T-helper 1 cell treated with Interleukin-12 subunit alpha and Interleukin-12 subunit beta and Interleukin-4 antibody, amounts not matched to agents 30 μg/mL and 1 μg/mL, for 36 hours (primary cell): Measurements from ENCODE around the gene KIF3C.
"Not testable (repeated sequence)": the region's sequence is repeated elsewhere in the genome, so short reads cannot be mapped to it uniquely, and the experiment has no call there.

Source experiments
- H3K27ac Mint-ChIP-seq: one replicate; pipeline ENCODE4 v1.8.0; 2021; ENCODE audit warnings: mild to moderate bottlenecking, mixed read lengths
- H3K27me3 Mint-ChIP-seq: one replicate; pipeline ENCODE4 v1.8.0; 2021; ENCODE audit warnings: low read depth, mixed read lengths
- H3K36me3 Mint-ChIP-seq: one replicate; pipeline ENCODE4 v1.8.0; 2021; ENCODE audit warnings: low read depth, mixed read lengths
- H3K4me1 Mint-ChIP-seq: one replicate; pipeline ENCODE4 v1.8.0; 2021; ENCODE audit warnings: low read depth, mixed read lengths
- H3K4me3 Mint-ChIP-seq: one replicate; pipeline ENCODE4 v1.8.0; 2021; ENCODE audit warnings: mild to moderate bottlenecking, moderate library complexity, mixed read lengths
- H3K9me3 Mint-ChIP-seq: one replicate; pipeline ENCODE4 v1.8.0; 2021; ENCODE audit warnings: mixed read lengths

Gene KIF3C

DNA sequence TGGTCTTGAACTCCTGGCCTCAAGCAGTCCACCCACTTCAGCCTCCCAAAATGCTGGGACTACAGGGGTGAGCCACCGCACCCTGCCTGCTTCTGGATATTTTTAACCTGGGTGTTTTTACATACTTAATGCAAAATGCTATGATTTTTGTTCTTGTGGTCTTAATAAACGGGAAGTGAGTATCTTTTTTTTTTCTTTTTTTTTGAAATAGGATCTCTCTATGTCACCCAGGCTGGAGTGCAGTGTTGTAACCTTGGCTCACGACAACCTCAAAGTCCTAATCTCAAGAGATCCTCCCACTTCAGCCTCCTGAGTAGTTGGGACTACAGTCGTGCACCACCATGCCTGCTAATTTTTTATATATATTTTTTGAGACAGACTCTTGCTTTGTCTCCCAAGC is 84.8 kb downstream of the KIF3C start:
- no peaks in the 10 kb centered on the region for H3K4me1 Mint-ChIP-seq
- H3K9me3 Mint-ChIP-seq, result no peaks in the 10 kb centered on the region
- no peak overlapping the region for H3K27ac Mint-ChIP-seq
- H3K27me3 Mint-ChIP-seq, result peaks cover 13% of the 10 kb centered on the region
- H3K36me3 Mint-ChIP-seq, result no peaks in the 10 kb centered on the region
- H3K4me3 Mint-ChIP-seq, result no peak overlapping the region

DNA sequence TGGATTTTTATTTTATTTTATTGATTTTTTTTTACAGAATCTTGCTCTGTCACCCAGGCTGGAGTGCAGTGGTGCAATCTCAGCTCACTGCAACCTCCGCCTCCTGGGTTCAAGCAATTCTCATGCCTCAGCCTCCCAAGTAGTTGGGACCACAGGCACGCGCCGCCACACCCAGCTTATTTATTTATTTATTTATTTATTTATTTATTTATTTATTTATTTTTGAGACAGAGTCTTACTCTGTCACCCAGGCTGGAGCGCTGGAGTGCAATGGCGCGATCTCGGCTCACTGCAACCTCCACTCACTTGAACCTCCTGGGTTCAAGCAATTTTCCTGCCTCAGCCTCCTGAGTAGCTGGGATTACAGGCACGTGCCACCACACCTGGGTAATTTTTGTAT is 86.0 kb downstream of the KIF3C start:
- H3K27me3 Mint-ChIP-seq, result peaks cover 13% of the 10 kb centered on the region
- not testable (repeated sequence) for H3K27ac Mint-ChIP-seq, H3K36me3 Mint-ChIP-seq, H3K4me1 Mint-ChIP-seq, H3K4me3 Mint-ChIP-seq, H3K9me3 Mint-ChIP-seq

DNA sequence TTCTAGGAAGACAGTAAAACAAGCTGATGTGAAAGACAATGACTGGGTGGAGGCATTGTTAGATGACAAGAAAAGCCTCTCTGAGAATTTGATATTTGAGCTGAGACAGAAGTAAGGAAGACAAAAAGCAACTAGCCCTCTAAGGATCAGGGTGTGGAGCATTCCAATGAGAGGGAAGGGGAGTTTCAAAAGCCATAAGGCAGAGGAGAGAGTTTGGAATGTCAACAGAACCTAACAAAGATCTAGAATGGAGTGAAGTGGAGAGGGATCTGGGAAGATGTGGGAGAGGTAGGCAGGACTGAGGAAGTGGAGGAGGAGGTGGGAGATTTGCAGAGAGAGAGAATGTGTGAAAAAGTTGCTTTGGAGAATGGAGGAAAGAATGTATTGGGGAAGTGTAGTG is 86.7 kb downstream of the KIF3C start:
- Mint-ChIP-seq H3K9me3 (no peaks in the 10 kb centered on the region), H3K4me1 (no peaks in the 10 kb centered on the region), H3K27me3 (peaks cover 13% of the 10 kb centered on the region), H3K4me3 (no peak overlapping the region), H3K36me3 (no peaks in the 10 kb centered on the region), H3K27ac (no peak overlapping the region)

DNA sequence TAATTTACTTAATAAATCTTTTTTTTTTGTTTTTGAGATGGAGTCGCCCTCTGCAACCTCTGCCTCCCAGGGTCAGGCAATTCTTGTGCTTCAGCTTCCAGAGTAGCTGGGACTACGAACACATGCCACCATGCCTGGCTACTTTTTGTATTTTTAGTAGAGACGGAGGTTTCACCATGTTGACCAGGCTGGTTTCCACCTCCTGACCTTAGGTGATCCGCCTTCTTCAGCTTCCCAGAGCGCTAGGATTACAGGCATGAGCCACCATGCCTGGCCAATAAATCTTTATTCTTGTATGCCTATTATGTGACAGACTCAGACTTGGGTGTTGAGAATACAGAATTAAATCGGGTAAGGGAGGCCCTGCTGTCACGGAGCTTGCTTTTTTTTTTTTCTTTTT is 87.3 kb downstream of the KIF3C start:
- H3K4me1 Mint-ChIP-seq, result no peaks in the 10 kb centered on the region
- H3K27me3 Mint-ChIP-seq, result peaks cover 13% of the 10 kb centered on the region
- H3K4me3 Mint-ChIP-seq, result no peak overlapping the region
- H3K9me3 Mint-ChIP-seq, result no peaks in the 10 kb centered on the region
- H3K36me3 Mint-ChIP-seq, result no peaks in the 10 kb centered on the region
- H3K27ac Mint-ChIP-seq, result no peak overlapping the region

DNA sequence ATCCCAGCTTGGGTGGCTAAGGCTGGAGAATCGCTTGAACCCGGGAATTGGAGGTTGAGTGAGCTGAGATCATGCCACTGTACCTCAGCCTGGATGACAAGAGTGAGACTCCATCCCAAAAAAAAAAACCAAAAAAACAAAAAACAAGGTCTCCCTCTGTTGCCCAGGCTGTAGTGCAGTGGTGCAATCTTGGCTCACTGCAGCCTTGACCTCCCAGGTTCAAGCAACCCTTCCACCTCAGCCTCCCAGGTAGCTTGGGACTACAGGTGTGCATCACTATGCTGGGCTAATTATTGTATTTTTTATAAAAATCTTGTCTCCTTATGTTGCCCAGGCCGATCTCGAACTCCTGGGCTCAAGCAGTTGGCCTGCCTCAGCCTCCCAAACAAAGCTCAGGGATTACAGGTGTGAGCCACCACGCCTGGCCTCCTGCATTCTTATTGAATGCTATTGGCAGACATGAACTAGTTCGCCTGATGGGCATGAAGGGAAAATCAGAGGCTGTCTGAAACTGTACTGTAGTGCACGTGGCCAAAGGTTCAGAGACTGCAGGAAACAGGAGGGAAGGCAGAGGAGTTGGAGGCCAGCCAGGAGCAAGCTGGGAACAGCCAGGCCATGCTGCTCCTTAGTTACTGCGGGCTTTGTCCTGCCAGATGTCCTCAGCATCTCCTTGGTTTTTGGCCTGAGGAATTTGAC is 88.0 kb downstream of the KIF3C start:
- Mint-ChIP-seq H3K36me3 (no peaks in the 10 kb centered on the region), H3K9me3 (no peaks in the 10 kb centered on the region), H3K27ac (no peak overlapping the region), H3K4me3 (no peak overlapping the region), H3K4me1 (no peaks in the 10 kb centered on the region), H3K27me3 (peaks cover 13% of the 10 kb centered on the region)

DNA sequence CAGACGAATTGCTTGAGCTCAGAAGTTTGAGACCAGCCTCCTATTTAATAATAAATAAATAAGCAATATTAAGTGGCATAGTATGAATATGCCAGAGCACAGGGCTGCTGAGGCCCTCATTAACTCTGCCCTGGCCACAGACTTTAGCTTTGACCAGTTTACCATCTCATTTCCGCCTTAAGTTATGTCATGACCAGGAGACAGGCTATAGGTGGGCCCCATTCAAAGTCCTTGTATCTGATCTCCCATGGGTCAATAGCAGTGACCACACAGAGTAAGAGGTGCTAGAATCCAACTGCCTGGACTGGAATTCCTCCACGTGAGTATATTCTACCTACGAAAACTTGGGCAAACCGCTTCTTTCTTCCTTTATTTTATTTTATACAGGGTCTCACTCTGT is 90.6 kb downstream of the KIF3C start:
- no peak overlapping the region for H3K4me3 Mint-ChIP-seq
- H3K4me1 Mint-ChIP-seq, result no peaks in the 10 kb centered on the region
- H3K9me3 Mint-ChIP-seq, result no peaks in the 10 kb centered on the region
- H3K27me3 Mint-ChIP-seq, result peaks cover 8% of the 10 kb centered on the region
- H3K36me3 Mint-ChIP-seq, result no peaks in the 10 kb centered on the region
- H3K27ac Mint-ChIP-seq, result no peak overlapping the region

DNA sequence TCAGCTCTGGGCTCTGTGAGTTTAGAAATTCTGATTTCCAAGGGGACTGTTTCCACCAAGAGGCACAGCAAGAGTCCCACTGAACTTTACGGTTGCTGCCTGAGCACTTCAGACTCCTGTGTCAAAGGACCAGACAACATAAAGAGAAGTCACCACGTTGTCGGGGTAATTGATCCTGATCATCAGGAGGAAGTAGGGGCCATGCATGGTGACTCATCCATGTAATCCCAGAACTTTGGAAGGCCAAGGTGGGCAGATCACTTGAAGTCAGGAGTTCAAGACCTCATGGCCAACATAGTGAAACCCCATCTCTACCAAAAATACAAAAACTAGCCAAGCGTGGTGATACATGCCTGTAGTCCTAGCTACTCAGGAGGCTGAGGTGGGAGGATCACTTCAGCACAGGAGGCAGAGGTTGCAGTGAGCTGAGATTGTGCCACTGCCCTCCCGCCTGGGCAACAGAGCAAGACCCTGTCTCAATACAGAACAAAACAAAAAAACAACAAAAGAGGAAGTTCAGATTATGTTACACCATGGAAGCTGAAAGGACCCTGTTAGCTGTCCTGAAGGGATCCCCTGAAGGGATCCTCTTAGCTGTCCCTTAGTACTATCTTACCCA is 94.6 kb downstream of the KIF3C start:
- no peak overlapping the region for H3K27ac Mint-ChIP-seq
- H3K36me3 Mint-ChIP-seq, result no peaks in the 10 kb centered on the region
- no peaks in the 10 kb centered on the region for H3K9me3 Mint-ChIP-seq
- no peak overlapping the region for H3K4me3 Mint-ChIP-seq
- H3K27me3 Mint-ChIP-seq, result no peaks in the 10 kb centered on the region
- H3K4me1 Mint-ChIP-seq, result peaks cover 4% of the 10 kb centered on the region

DNA sequence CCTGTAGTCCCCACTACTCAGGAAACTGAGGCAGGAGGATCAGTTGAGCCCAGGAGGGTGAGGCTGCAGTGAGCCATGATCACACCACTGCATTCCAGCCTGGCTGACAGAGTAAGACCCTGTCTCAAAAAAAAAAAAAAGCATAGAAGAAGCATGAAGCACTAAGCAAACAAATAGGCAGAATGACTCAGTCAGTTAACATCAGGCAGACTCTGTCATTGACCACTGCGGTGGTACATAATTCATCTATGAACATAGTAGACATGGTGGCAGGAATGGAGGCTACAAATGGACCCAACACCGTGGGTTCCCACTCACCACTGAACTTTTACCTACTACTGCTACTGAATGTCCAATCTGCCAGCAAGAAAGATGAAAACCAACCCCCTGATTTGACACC is 96.4 kb downstream of the KIF3C start:
- Mint-ChIP-seq H3K4me3 (no peak overlapping the region), H3K27ac (no peak overlapping the region), H3K27me3 (no peaks in the 10 kb centered on the region)

DNA sequence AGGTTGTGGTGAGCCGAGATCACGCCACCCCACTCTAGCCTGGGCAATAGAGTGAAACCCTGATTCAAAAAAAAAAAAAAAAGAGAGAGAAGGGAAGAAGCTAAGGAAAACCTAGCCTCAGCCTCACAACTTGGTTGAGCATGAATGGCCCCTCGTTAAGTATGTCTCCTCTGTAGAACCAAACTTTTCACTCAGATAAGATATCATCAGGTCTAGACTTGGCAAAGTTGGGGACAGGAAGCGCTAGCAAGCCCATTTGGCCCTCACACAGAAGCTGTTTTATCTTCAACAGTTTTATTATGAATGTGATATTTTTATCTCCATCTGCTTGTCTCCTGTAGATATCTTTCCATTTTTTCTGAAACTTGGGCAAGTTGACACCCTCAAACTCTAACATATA is 100.5 kb downstream of the KIF3C start:
- no peak overlapping the region for H3K27ac Mint-ChIP-seq
- no peak overlapping the region for H3K4me3 Mint-ChIP-seq
- H3K4me1 Mint-ChIP-seq, result peaks cover 19% of the 10 kb centered on the region
- H3K9me3 Mint-ChIP-seq, result no peaks in the 10 kb centered on the region
- H3K27me3 Mint-ChIP-seq, result no peaks in the 10 kb centered on the region
- H3K36me3 Mint-ChIP-seq, result peaks cover 2% of the 10 kb centered on the region

More for the DNA sequence above, 96.4 kb downstream of the KIF3C start:
- H3K36me3 Mint-ChIP-seq, result no peaks in the 10 kb centered on the region
- H3K9me3 Mint-ChIP-seq, result no peaks in the 10 kb centered on the region
- H3K4me1 Mint-ChIP-seq, result peaks cover 5% of the 10 kb centered on the region

DNA sequence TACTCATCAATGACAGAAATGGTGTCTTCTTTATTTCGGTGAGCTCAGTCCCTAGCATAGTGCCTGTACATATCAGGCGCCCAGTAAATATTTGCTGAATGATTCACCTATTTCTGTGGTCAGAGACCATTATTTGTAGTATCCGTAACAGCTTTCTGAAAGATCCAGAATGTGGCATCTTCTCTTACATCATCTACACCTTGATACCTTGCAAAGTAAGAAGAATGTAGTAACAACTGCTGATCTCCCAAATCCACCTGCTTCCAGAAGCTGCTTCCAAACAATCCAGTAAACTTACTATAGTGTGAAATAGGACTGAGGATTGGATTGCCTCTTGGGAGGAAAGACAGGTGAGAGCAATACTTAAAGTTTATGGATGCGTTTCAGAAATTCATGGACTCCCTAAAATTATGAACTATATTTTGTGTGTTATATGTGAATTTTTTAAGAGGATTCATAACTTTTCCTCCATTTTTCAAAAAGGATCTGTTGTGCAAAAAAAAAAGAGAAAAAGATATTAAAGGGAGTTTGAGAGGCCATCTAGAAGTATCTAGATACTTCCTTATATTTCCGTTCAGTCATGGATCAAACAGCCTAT is 103.1 kb downstream of the KIF3C start:
- no peaks in the 10 kb centered on the region for H3K27me3 Mint-ChIP-seq

DNA sequence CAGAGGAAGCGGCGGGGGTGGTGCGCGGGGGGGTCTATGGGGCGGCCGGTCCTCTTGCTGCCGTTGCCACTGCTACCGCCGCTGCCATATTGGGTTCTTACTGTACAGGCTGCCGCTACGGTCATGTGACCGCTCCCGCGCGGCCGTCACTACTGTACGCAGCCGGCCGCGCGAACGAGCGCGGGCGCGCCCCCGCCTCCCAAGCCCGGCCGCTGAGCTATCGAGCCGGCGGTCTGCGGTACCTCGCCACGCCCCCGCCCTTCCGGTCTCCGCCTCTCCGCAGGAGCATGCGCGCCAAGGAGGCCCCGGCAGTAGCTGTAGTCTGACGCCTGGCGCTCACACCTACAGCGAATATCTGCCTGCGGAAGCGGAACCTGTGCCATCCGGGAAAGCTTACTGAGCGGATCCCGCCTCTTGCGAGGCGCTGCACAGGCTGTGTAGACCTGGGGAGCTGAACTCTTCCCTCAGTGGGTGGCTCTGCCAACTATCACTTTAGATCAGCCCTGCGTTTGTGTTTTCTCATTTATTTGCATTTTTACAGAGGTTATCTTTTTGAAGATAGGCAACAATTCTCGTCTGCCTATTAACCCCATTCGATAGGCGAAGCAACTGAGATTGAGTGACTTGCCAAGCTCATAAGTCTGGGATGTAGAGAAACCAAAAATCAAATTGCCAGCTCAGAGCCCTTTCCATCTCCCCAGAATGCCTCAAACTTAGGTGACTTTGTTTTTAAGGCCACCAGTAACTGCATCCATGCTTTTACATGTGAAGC is 103.8 kb downstream of the KIF3C start, which contains the start of gene ASXL2:
Gene ASXL2 (minus strand): TSS at position 127 of the 772 bp plus-strand sequence. CDS start 265 bp downstream, outside the sequence.
- peaks cover 28% of the 10 kb centered on the region for H3K4me1 Mint-ChIP-seq
- peak within 1 kb of the TSS; percentile 95 for H3K27ac Mint-ChIP-seq
- H3K36me3 Mint-ChIP-seq, result peaks cover 12% of the 10 kb centered on the region
- no peaks in the 10 kb centered on the region for H3K9me3 Mint-ChIP-seq
- H3K27me3 Mint-ChIP-seq, result no peaks in the 10 kb centered on the region
- peak within 1 kb of the TSS; percentile 92 for H3K4me3 Mint-ChIP-seq

More for the DNA sequence above, 103.1 kb downstream of the KIF3C start:
- Mint-ChIP-seq H3K4me3 (peak overlapping the region; percentile 92), H3K27ac (peak overlapping the region; percentile 95), H3K36me3 (peaks cover 9% of the 10 kb centered on the region), H3K4me1 (peaks cover 27% of the 10 kb centered on the region), H3K9me3 (no peaks in the 10 kb centered on the region)

DNA sequence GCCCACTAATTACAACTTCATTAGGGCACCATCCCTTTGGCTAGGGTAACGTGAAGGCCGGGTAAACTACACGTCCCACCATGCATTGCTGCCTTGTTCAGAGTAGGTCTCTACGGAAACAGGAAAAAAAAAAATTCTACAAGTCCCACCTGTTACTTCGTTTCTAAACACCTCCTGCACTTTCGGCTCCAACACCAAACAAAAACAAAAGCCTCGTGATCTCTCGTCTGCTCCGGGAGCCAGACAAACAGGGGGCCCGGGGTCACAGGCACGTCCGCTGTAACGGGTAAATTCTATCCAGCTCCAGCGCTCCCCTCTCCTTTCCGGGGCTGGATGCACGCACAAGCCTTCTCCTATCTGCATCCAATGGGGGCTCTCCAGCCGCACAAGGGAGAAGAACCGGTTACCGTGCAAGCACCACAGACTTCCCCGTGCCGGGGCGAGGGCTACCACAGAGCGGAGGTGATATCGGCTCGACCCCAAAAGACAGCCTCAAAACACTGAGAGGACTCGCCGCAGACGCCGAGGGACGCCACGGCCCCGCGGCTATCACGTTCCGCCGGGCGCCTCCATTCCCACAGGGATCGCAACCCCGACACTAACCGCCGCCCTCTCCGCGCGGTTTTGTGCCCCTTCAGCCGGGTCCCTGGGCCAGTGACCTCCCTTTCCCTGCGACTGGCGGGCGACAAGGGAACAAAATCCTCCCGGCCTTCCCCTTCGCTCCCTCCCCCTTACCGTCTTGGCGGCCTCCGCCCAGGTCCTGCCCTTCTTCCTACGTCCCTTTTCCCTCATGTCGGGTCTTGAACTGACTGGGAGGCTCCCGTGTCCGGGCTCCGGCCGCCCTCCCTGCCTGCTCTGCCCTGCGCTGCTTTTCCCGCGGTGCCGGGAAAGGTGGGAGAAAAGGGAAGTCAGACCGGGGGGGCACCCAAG is 104.6 kb downstream of the KIF3C start:
- H3K36me3 Mint-ChIP-seq, result peaks cover 12% of the 10 kb centered on the region
- no peaks in the 10 kb centered on the region for H3K9me3 Mint-ChIP-seq
- peak overlapping the region; percentile 95 for H3K27ac Mint-ChIP-seq
- no peaks in the 10 kb centered on the region for H3K27me3 Mint-ChIP-seq
- peaks cover 24% of the 10 kb centered on the region for H3K4me1 Mint-ChIP-seq
- H3K4me3 Mint-ChIP-seq, result peak overlapping the region; percentile 92
